ENCODE data around the gene MAST2.

MAST2 gene

DNA sequence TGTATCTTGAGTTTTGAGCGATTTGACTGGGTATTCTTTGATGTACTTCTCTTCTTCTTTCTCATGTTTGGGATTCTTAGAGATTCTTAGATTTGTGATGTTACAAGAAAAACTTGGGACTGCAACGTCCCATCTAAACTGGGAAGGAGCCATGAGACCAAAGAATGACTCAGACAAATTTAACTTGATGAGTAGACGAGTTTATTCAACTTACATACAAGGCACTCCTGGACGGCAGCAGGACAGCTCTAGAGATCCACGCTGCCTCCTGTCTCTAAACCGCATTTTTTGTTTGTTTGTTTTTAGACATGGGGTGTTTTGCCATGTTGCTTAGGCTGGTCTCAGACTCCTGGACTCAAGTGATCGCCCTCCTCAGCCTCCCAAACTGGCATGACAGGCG, 191.9 kb downstream of the MAST2 start:
- DNase-seq: no peak

DNA sequence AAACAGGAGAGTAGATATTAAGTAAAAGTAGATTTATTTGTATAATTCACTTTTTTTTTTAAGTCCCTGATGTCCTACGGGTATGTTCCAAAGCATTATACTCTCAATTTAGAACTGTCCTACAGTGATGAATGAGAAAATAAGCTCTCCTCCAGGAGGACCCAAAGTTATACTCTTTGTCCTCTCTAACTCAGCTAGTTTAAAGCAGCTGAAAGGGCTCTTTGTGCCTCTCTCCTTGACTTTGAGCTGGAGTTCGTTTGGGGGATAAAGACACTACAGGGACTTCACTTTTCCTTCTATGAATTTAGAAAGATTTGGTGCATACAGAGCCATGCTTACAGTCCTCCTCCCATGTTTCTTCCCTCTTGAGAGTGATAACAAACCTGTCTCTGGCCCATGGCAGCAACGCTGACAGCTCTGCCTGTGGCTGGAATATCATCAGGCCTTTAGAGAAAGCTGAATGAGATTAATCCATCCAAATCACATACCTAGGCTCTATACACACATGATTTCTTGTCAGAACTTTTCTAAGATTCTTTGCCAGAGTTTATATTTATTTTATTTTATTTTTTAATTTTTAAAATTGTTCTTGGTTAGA, 194.7 kb downstream of the MAST2 start:
- no peak for DNase-seq

DNA sequence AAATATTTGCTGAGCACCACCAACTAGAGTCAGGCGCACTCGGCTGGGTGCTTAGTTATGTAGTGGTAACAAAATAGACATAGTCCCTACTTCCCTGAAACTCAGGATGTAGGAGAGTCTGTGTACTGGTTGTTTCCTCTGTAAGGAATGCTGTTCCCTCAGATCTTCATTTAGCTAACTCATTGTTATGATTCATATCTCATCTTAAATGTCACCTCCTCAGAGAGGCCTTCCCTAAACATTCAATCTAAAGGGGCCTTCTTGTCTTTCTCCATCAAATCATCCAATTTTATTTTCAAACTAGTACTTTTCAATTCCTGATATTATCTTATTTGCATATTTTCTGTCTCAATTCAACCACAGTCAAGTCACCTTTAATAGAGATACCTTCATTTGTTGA, 196.1 kb downstream of the MAST2 start:
- DNase-seq: no peak

DNA sequence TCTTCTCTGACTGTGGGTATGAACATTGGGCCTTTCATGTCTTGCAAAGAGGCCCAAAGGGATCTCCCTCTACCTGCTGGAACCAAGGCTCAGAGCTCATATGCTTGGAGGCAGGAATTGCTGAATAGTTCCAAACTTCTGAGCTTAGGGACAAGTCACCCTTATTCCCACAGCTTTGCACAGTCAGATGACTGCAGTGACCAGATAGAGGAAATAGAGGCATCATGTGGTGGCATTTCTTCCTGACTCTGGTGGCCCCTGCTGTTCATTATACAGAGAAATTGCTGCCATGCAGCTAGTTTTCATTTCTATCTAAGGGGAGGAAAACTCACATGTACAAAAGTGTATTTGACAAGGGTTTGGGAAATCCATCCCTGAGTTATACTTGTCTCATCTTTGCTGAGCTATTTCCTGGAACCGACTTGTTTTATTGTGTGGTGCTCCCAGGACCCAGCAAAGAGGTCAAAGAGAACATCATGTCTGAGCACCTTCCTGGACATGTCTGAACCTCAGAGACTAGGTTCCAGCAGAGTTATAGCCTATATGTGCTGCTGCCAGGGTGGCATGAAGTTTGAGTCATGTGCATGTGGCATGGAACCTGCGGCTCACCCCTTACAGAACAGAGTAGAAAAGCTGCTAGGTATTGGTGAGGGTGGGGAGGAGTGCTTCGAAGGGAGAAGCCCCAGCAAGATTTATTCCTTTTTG, 197.8 kb downstream of the MAST2 start:
- no peak for DNase-seq

DNA sequence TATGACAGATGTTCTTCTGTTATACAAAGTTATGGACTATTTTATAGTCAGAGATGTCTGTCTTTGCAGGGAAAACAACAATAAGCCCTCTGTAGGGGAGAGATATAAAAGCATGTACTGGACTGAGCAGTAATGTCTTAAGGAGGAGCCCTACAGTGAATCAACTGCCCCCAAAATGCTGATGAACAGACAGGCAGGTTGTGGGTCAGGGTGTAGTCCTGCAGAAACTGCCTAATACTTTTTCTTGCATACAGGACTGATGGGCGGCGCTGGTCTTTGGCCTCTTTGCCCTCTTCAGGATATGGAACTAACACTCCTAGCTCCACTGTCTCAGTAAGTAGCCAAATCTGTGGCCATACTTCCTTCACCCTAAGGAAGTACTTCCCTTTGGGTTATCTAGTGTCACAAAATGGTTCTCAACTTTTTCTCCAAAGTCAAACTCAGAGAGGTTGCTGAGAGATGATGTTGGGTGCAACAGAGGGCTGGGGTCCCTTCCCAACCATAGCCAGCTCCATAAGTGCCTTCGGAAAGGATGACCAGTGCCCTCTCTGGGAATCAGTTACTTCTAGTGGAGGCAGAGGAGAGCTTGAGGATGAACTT, 199.2 kb downstream of the MAST2 start:
- DNase-seq: no peak

DNA sequence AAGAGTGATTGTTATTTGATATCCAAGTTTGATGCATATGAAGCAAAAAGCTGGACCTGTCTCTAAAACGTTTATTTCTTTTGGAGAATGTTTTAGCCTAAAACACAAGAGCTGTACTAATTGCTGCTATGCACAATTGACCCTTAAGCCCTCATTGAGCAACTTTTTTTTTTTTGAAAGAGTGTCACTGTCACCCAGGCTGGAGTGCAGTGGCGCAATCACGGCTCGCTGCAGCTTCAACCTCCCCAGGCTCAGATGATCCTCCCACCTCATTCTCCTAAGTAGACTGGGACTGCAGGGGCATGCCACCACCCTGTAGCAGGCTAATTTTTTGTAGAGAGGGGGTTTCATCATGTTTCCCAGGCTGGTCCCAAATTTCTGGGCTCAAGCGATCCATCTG, 199.9 kb downstream of the MAST2 start:
- DNase-seq: no peak

DNA sequence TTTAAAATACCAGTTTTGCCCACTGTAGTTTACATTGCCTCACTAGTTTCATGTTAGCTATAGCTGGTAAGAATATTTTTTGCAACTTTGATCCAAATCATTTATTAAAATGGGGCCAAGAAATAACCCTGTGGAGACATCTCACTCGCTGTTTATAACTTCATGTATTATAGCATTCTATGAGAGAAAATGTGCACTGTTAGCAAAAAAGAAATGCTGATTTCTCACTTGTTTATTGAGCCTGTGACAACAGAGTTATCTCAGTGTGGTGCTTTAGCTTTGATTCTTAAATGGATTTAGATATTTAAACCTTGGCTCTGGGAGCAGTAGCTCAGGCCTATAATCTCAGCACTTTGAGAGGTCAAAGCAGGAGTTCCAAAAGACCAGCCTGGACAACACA, 201.1 kb downstream of the MAST2 start:
- DNase-seq: no peak

DNA sequence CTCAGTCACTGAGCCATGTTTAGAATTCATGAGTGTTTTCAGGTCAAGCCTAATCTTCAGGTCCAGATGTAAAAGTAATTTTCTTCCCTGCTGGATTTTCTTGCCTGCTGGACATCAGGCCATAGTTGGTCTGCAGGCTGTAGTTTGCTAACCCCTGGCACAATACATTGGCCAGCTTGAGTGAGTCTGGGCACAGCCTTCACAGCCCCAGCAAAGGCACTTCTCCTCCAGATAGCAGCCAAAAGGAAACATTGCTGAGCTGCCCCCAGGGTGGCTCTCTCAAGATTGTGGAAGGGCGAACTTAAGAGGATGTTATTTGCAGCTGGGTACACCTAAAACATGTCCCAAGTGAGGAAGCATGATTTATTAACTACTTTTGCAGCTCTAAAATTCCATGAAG, 202.2 kb downstream of the MAST2 start:
- DNase-seq: no peak

DNA sequence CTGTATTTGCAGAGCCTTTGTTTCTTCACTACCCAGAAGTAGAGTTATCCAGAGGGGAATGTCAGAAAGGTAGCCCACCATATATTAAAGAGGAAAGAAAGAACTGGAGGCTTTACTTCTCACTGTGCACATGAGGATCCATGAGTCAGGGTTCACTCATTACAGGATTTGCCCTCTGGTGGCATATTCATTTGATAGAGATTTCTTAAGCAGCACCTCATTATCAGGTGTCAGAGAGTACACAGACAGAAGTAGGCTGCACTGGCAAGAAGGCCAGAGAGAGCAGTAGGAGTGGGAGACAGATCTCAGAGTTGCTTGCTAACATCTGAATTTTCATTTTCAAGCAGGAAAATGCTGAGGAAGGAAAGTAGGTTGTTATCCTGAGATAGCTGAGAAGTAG, 205.2 kb downstream of the MAST2 start:
- no peak for DNase-seq

DNA sequence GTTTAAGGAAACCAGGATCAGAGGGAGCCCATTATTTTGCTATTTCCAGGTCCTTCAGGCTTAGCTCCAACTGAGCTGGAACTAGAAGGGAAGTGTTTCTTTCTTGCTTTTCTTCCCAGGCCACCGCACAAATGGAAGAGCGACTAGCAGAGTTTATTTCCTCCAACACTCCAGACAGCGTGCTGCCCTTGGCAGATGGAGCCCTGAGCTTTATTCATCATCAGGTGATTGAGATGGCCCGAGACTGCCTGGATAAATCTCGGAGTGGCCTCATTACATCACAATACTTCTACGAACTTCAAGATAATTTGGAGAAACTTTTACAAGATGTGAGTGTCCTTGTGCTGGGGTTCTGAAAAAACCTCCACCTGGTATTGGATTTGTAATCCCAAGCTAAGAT, 207.2 kb downstream of the MAST2 start:
- DNase-seq: no peak

DNA sequence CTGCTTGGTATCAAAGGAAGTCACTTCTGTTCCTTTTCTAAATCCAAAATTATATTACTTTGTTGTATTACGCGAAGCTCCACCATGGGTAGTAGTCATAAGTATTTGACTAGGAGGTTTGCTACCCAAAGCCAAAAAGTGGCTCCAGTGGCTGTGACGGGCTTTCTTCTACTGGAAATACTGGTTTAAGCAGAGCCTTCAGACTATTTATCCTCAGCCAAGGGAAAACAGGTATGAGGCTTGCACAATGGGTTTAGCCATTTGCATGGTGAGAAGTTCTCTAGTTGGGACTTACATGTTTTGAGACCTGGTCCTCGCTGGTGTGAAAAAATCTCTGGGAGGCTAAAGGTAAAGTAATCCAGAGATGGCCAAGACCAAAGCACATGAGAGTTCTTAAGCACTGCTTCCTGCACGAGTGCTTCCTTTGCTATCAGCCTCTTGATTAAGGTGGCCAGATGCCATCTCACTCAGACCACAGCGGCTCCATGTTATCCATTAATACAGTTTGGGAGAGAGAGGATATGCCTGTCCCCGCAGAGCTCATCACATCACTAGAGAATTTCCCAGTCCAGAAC, 207.8 kb downstream of the MAST2 start:
- no peak for DNase-seq

DNA sequence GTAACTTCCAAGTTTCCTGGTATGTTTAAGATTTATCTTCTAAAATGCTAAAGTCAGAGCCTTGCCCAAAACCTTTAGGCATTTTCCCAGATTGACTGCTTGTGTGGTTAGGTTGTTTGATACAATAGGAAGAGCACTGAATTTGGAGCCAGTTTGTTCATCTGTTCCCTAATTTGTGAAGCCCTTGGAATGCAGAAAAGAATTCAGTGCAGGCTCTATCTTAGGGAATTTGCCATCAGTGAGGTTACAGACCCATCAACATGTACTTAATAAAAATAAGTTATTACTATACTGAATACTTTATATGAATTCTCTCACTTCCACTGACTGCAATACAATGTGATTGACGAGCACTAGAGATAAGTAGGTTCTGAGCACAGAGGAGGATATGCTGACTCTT, 208.8 kb downstream of the MAST2 start:
- DNase-seq: no peak

DNA sequence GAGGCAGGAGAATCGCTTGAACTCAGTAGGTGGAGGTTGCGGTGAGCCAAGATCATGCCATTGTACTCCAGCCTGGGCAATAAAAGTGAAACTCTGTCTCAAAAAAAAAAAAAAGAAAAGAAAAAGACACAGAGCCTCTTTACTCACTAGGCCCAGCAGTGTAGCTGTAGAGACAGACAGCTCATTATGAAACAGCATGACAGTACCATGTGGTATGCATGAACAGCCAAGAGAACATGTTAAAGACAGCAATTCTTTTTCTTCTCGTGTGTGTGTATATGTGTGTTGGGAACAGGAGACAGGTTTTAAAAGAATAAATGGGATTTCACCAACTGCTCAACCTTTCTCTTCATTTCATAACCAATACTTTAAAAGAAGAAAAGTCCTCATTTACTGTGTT, 210.2 kb downstream of the MAST2 start:
- no peak for DNase-seq

DNA sequence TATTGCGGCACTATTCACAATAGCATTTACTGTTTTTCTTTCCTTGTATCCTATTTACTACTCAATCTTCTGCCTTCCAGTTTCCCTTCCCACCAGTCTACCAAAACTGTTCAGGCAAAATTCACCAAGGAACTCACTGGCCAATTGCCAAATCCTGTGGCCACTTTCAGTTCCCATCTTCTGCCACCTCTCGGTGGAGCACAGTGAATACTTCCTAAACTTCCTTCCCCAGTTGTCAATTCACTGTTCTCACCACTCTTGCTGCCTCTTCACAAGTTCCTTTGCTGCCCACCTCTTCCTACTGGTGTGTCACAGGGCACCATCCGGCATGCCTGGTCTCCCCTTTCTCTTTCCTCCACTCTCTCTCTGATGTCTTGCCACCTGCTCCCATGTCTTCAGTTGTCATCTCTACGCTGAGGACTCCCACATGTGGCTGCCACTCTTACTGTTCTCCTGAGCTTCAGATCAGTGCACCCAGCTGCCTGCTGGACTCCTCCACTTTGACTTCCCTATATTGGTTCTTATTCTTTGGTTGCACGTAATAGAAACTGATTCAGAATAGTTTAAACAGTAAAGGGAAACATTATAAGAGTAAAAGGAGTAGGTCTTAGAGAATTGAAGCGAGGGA, 214.6 kb downstream of the MAST2 start:
- no peak for DNase-seq

DNA sequence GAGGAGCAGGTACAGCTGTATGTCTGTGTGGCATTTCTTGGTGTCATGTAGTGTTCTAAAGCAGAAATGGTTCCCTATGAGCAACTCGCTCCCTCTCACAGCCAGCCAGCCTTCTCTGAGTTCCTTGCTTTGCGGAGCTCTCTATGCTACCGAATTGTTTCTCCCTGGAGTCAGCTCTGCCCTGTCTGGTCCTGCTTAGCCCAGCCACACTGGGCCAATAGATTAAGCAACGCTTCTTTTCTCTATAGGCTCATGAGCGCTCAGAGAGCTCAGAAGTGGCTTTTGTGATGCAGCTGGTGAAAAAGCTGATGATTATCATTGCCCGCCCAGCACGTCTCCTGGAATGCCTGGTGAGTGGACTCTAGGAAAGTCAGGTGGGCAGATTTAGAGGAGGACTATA, 215.9 kb downstream of the MAST2 start:
- no peak for DNase-seq

DNA sequence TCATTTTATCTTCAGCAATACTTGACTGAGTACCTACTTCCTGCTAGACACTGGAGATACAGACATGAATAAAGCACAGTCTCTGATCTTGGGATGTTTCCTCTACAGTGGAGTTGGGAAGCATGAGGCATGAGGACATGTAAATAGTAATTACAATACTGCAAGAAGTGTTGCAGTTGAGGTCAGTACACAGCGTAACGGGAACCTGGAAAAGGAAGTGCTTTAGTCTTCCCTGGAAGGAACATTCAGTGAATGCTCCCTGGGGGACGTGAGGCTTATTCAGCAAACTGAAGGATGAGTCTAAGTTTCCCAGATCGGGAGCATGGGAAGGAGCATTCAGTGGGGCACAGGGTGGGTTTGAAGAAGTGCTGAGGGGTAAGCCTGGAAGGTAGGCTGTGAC, 216.6 kb downstream of the MAST2 start:
- DNase-seq: no peak

DNA sequence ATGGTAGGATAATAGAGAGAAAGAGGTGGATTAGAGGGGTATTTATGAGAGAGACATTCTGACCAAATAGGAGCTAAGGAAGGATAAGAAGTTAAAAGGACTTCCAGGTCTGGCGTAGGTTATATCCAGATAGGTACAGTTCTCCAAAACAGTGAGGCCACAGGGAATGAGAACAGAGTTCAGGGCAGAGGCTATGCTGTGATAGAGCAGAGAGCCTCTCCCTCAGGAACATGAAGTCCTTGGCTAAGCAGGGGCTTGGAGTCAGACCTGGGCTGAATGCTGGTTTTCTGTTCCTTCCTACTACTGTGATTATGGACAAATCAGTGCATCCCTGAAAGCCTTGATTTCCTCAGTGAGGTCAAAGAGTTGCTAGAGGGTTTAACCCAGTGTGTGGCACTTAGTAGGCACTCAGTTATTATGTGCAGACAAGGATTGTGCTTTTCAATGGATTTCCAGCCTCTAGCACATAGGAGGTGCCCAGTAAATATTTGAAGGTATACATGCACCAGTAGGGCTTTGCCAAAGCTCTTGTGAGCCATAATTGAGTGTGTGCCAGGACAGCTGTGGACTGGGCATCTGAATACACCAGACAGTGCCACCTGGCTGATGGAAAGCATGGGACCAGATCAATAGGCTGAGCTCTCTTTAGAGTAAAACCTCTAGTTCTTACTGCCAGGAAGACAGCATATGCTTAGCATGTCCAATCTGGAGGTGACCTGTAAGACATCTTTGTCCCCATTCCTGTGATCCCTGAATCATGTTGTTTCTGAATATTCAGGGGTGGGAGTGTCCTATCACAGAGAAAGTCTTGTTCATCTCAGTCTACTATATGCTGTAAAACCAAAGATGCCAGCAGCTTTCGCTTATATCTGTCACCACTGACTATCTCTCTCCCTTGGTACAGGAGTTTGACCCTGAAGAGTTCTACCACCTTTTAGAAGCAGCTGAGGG, 217.9 kb downstream of the MAST2 start:
- no peak for DNase-seq

DNA sequence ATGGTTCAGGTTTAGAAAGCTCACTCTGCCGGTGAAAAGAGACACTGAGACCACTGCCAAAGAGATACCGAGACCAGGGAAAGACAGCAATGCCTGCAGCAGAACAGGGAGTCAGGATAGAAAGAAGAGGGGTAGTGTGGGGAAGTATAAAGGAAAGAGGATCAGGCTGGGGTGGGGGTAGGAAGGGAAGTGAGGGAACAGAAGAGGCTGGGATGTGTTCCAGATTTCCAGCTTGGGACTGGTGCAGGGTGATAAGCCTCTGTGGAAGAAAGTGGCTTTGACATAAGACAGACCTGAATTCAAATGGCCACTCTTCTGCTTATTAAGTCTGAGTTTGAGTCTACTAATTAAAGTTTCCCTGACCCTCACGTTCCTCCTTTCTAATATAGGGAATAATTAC, 223.1 kb downstream of the MAST2 start:
- DNase-seq: no peak

DNA sequence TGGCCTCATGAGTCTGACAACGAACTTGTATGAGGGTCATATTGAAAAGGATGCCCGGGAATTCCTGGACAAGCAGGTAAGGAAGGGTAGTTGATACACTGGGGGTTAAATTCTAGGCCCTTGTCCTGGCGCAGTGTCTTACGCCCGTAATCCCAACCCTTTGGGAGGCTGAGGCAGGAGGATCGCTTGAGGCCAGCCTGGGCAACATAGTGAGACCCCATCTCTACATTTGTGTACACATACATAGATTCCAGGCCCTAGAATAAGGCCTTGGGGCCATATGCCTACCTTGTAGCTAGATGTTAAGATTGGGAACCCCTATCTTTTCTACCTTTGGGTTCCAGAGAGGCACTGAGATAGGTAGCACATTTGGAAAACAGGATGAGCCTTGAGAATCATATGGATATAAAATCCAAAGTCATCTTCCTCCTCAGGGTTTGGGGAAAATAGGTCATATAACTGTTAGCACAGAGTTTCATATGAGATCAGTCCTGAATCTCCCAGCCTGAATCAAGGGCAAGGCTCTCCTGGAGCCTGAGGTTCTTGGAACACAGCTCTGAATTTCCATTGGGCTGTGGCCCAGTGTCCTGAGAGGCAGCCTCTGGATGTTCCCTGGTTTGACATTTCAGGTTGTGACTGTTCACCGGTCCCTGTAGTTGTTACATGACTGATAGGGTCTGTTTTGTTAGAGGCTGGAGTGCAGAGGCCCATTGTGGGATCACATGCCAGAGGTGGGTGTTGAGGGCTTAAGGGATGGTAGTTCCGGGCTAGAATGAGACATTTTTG, 224.6 kb downstream of the MAST2 start:
- no peak for DNase-seq

DNA sequence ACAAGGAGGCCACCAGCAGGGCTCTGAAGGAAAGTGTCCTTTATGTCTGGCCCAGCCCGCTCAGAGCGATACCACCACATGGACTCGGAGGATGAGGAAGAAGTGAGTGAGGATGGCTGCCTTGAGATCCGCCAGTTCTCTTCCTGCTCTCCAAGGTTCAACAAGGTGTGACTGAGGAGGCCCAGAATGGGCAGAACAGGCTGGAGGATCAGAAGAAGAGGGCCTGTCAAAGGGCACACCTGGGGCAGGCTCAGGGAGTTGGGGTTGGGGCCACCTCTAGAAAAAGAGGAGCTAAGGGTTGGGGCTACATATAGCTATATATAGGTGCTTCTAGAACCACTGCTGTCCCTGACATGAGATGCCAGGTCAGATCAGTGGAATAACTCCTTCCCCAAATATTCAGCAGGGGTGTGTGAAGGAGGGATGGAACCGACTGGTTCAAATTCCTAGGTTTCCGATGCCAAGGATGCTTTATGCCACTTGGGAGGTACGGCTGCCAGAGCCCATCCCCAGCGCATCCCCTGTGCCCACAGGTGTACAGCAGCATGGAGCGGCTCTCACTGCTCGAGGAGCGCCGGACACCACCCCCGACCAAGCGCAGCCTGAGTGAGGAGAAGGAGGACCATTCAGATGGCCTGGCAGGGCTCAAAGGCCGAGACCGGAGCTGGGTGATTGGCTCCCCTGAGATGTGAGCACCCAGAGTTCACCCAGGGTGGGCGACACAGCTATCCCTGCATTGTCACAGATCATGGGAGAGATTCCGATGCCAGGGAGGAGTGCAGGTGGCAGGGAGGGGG, 226.9 kb downstream of the MAST2 start:
- no peak for DNase-seq

Measured in NCI-H1694 (cell line).